Neural cell (in vitro differentiated cells): Measurements from ENCODE around the gene NNT.

Source experiments
- MXI1 ChIP-seq: fragments of 450-650 bp; conservative IDR thresholded peaks from 2 replicates; pipeline ENCODE4 v1.6.1; 2014; ENCODE audit warnings: antibody characterized with exemption, mild to moderate bottlenecking; ENCODE audit not compliant: poor library complexity, severe bottlenecking
- POLR2AphosphoS5 ChIP-seq: IDR thresholded peaks from 2 replicates; pipeline ENCODE4 v1.6.1; 2012
- RAD21 ChIP-seq: fragments of 450-650 bp; conservative IDR thresholded peaks from 2 replicates; pipeline ENCODE4 v1.6.1; 2014; ENCODE audit warnings: antibody characterized with exemption, mild to moderate bottlenecking, moderate library complexity
- SMC3 ChIP-seq: fragments of 450-650 bp; conservative IDR thresholded peaks from 2 replicates; pipeline ENCODE4 v1.6.1; 2014; ENCODE audit warnings: antibody characterized with exemption, mild to moderate bottlenecking, moderate library complexity; ENCODE audit not compliant: poor library complexity
- TF ChIP-seq, protein P1 (sequence below): fragments of 450-650 bp; IDR thresholded peaks from 2 replicates; pipeline ENCODE4 v1.5.1; 2014; ENCODE audit warnings: antibody characterized with exemption, mild to moderate bottlenecking, moderate library complexity; ENCODE audit not compliant: poor library complexity, severe bottlenecking
- TF ChIP-seq, protein P2 (sequence below): IDR thresholded peaks from 2 replicates; pipeline ENCODE4 v1.6.1; 2012; ENCODE audit warnings: borderline replicate concordance

DNA sequence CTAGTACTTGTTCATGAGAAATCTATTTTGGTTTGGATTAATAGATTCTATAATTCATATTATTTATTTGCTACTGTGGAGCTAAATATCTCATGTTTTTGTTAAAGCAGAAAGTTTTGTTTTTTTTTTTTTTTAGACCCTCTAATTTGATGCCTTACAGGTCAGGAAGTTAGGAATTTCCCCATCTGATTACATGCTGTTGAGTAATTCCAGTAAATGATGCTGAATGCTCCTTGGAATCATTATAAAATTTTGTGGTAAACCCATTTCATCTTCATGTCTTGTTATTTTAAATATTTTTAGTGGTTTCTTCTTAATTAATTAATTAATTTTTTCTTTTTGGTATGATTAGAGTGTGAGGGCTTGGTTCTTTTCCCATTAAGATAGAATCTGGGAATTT lies 35.6 kb downstream of the NNT start:
- TF ChIP-seq MXI1 (no peak), POLR2AphosphoS5 (no peak), RAD21 (no peak), SMC3 (no peak)
- TF ChIP-seq, protein P1, sequence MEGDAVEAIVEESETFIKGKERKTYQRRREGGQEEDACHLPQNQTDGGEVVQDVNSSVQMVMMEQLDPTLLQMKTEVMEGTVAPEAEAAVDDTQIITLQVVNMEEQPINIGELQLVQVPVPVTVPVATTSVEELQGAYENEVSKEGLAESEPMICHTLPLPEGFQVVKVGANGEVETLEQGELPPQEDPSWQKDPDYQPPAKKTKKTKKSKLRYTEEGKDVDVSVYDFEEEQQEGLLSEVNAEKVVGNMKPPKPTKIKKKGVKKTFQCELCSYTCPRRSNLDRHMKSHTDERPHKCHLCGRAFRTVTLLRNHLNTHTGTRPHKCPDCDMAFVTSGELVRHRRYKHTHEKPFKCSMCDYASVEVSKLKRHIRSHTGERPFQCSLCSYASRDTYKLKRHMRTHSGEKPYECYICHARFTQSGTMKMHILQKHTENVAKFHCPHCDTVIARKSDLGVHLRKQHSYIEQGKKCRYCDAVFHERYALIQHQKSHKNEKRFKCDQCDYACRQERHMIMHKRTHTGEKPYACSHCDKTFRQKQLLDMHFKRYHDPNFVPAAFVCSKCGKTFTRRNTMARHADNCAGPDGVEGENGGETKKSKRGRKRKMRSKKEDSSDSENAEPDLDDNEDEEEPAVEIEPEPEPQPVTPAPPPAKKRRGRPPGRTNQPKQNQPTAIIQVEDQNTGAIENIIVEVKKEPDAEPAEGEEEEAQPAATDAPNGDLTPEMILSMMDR, result no peak
- TF ChIP-seq, protein P2, sequence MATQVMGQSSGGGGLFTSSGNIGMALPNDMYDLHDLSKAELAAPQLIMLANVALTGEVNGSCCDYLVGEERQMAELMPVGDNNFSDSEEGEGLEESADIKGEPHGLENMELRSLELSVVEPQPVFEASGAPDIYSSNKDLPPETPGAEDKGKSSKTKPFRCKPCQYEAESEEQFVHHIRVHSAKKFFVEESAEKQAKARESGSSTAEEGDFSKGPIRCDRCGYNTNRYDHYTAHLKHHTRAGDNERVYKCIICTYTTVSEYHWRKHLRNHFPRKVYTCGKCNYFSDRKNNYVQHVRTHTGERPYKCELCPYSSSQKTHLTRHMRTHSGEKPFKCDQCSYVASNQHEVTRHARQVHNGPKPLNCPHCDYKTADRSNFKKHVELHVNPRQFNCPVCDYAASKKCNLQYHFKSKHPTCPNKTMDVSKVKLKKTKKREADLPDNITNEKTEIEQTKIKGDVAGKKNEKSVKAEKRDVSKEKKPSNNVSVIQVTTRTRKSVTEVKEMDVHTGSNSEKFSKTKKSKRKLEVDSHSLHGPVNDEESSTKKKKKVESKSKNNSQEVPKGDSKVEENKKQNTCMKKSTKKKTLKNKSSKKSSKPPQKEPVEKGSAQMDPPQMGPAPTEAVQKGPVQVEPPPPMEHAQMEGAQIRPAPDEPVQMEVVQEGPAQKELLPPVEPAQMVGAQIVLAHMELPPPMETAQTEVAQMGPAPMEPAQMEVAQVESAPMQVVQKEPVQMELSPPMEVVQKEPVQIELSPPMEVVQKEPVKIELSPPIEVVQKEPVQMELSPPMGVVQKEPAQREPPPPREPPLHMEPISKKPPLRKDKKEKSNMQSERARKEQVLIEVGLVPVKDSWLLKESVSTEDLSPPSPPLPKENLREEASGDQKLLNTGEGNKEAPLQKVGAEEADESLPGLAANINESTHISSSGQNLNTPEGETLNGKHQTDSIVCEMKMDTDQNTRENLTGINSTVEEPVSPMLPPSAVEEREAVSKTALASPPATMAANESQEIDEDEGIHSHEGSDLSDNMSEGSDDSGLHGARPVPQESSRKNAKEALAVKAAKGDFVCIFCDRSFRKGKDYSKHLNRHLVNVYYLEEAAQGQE, result no peak
